ENCODE data around the gene KCNS1. TPM values are rescaled to one million over a fixed set of nuclear protein-coding genes. Genes with fewer than 3 reads are reported as not detected.

KCNS1 gene
- total RNA-seq, 1 donor from 2014 or later, result not detected

- H3K9me3 Mint-ChIP-seq (ENCODE audit: unreplicated experiment), result no peaks in the 10 kb centered on the region
- H3K27me3 Mint-ChIP-seq (ENCODE audit: unreplicated experiment), result no peaks in the 10 kb centered on the region
- no peaks in the 10 kb centered on the region for H3K36me3 Mint-ChIP-seq (ENCODE audit: unreplicated experiment)
- H3K4me1 Mint-ChIP-seq (ENCODE audit: low read depth, unreplicated experiment), result peaks cover 15% of the 10 kb centered on the region
- TF ChIP-seq CTCF (IDR thresholded peaks at IDR 0.05; ENCODE audit: partially characterized antibody, unreplicated experiment), result no peak
- DNase-seq, result no peak
- peak overlapping the region; percentile 13 for H3K27ac Mint-ChIP-seq (ENCODE audit: unreplicated experiment)
- H3K4me3 Mint-ChIP-seq (ENCODE audit: unreplicated experiment), result no peak overlapping the region
Observed at GRCh38 chr20:45049438-45049837, 51.5 kb downstream of the KCNS1 start.

GRCh38 chr20:45047581-45048119, 53.3 kb downstream of the KCNS1 start:
- no peak overlapping the region for H3K4me3 Mint-ChIP-seq (ENCODE audit: unreplicated experiment)
- no peak overlapping the region for H3K27ac Mint-ChIP-seq (ENCODE audit: unreplicated experiment)
- no peak for TF ChIP-seq CTCF (IDR thresholded peaks at IDR 0.05; ENCODE audit: partially characterized antibody, unreplicated experiment)
- H3K9me3 Mint-ChIP-seq (ENCODE audit: unreplicated experiment), result no peaks in the 10 kb centered on the region
- no peaks in the 10 kb centered on the region for H3K36me3 Mint-ChIP-seq (ENCODE audit: unreplicated experiment)
- peaks cover 15% of the 10 kb centered on the region for H3K4me1 Mint-ChIP-seq (ENCODE audit: low read depth, unreplicated experiment)
- no peaks in the 10 kb centered on the region for H3K27me3 Mint-ChIP-seq (ENCODE audit: unreplicated experiment)
- no peak for DNase-seq

- Mint-ChIP-seq H3K36me3 (ENCODE audit: unreplicated experiment) (no peaks in the 10 kb centered on the region), H3K27ac (ENCODE audit: unreplicated experiment) (no peak overlapping the region), H3K27me3 (ENCODE audit: unreplicated experiment) (no peaks in the 10 kb centered on the region), H3K4me3 (ENCODE audit: unreplicated experiment) (no peak overlapping the region), H3K4me1 (ENCODE audit: low read depth, unreplicated experiment) (peaks cover 10% of the 10 kb centered on the region), H3K9me3 (ENCODE audit: unreplicated experiment) (peaks cover 2% of the 10 kb centered on the region)
- TF ChIP-seq CTCF (IDR thresholded peaks at IDR 0.05; ENCODE audit: partially characterized antibody, unreplicated experiment), result no peak
- DNase-seq, result no peak
Observed at GRCh38 chr20:45044601-45045000, 56.3 kb downstream of the KCNS1 start.

GRCh38 chr20:45044084-45044573, 56.8 kb downstream of the KCNS1 start:
- H3K27me3 Mint-ChIP-seq (ENCODE audit: unreplicated experiment), result no peaks in the 10 kb centered on the region
- no peak overlapping the region for H3K27ac Mint-ChIP-seq (ENCODE audit: unreplicated experiment)
- H3K4me1 Mint-ChIP-seq (ENCODE audit: low read depth, unreplicated experiment), result peaks cover 6% of the 10 kb centered on the region
- H3K36me3 Mint-ChIP-seq (ENCODE audit: unreplicated experiment), result no peaks in the 10 kb centered on the region
- peaks cover 2% of the 10 kb centered on the region for H3K9me3 Mint-ChIP-seq (ENCODE audit: unreplicated experiment)
- TF ChIP-seq CTCF (IDR thresholded peaks at IDR 0.05; ENCODE audit: partially characterized antibody, unreplicated experiment), result peak; percentile 73
- no peak for DNase-seq
- no peak overlapping the region for H3K4me3 Mint-ChIP-seq (ENCODE audit: unreplicated experiment)

- Mint-ChIP-seq H3K9me3 (ENCODE audit: unreplicated experiment) (peaks cover 2% of the 10 kb centered on the region), H3K36me3 (ENCODE audit: unreplicated experiment) (no peaks in the 10 kb centered on the region), H3K27me3 (ENCODE audit: unreplicated experiment) (no peaks in the 10 kb centered on the region), H3K4me1 (ENCODE audit: low read depth, unreplicated experiment) (no peaks in the 10 kb centered on the region), H3K27ac (ENCODE audit: unreplicated experiment) (no peak overlapping the region), H3K4me3 (ENCODE audit: unreplicated experiment) (no peak overlapping the region)
- DNase-seq, result no peak
- no peak for TF ChIP-seq CTCF (IDR thresholded peaks at IDR 0.05; ENCODE audit: partially characterized antibody, unreplicated experiment)
Observed at GRCh38 chr20:45042978-45043377, 57.9 kb downstream of the KCNS1 start.

Other genes starting within 250 kb of the KCNS1 start
- 181 TPM for gene YWHAB, start 215.4 kb downstream of the KCNS1 start, total RNA-seq (ENCODE audit: unreplicated experiment)
- 27.7 TPM for gene PABPC1L, start 191.1 kb downstream of the KCNS1 start, total RNA-seq (ENCODE audit: unreplicated experiment)
- 10.8 TPM for gene TOMM34, start 140.7 kb downstream of the KCNS1 start, total RNA-seq (ENCODE audit: unreplicated experiment)
- 32.6 TPM for gene STK4, start 134.6 kb downstream of the KCNS1 start, total RNA-seq (ENCODE audit: unreplicated experiment)
- not detected for gene WFDC5, start 14.0 kb upstream of the KCNS1 start, total RNA-seq (ENCODE audit: unreplicated experiment)
- not detected for gene WFDC12, start 23.3 kb upstream of the KCNS1 start, total RNA-seq (ENCODE audit: unreplicated experiment)
- not detected for gene PI3, start 73.8 kb upstream of the KCNS1 start, total RNA-seq (ENCODE audit: unreplicated experiment)
- not detected for gene SEMG1, start 105.9 kb upstream of the KCNS1 start, total RNA-seq (ENCODE audit: unreplicated experiment)
- not detected for gene SEMG2, start 120.2 kb upstream of the KCNS1 start, total RNA-seq (ENCODE audit: unreplicated experiment)
- gene SLPI, start 153.4 kb upstream of the KCNS1 start, total RNA-seq (ENCODE audit: unreplicated experiment), result not detected
- gene RBPJL, start 205.7 kb upstream of the KCNS1 start, total RNA-seq (ENCODE audit: unreplicated experiment), result not detected
- not detected for gene MATN4, start 207.2 kb upstream of the KCNS1 start, total RNA-seq (ENCODE audit: unreplicated experiment)
- gene SDC4, start 247.3 kb upstream of the KCNS1 start, total RNA-seq (ENCODE audit: unreplicated experiment), result 0.61 TPM